Stimulated activated CD4-positive, alpha-beta T cell treated with anti-CD3 and anti-CD28 coated beads, Interleukin-1b, Interleukin-23, amount 100 ng/mL, for 1 hour (primary cell): ENCODE data around the gene PDLIM4.

ENCODE experiments used
- DNase-seq, 2 donors: peaks; one replicate each; pipeline ENCODE4 v3.0.0-alpha.2; 2020; ENCODE audit warnings: low read depth in 2 of 2

The PDLIM4 gene

DNA sequence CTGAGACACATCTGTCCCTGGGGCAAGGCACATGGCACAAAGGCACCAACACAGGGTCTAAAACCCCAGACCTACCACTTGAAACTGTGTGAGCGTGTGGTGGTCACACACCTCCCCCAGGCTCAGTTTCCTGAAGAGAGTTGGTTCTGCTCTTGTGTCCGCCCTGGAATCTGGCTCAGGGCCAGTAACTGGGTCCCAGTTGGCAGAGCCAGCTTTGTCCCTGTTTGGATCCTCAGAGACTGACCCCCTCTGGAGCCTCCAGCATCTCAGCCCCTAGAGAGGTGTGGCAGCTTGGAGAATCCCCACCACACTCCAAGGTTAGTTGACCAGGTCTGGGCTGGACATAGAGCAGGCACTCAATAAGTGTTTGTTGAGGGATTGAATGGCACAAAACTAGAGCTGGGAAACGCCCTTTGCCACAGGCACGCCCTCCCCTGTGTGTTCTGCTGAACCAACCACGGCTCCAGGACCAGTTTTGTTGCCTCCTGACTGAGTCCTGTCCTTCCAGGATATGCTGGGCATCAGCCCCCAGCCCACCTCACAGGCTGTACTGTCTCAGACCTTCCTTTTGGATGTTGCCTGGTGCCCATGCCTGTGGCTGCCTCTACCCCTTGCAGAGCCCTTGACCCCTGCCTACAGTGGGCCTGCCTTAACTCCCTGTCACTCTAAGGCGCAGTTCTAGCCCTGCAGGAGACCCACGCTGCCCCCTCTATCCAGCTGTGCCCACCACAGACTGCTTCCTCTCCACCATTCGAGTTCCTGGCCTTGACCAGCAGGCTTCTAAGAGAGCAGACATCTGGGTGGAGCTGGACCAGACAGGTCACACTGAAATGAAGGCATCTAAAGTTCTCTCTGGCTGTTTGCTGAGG lies 3.8 kb upstream of the PDLIM4 start:
- no peak for DNase-seq

DNA sequence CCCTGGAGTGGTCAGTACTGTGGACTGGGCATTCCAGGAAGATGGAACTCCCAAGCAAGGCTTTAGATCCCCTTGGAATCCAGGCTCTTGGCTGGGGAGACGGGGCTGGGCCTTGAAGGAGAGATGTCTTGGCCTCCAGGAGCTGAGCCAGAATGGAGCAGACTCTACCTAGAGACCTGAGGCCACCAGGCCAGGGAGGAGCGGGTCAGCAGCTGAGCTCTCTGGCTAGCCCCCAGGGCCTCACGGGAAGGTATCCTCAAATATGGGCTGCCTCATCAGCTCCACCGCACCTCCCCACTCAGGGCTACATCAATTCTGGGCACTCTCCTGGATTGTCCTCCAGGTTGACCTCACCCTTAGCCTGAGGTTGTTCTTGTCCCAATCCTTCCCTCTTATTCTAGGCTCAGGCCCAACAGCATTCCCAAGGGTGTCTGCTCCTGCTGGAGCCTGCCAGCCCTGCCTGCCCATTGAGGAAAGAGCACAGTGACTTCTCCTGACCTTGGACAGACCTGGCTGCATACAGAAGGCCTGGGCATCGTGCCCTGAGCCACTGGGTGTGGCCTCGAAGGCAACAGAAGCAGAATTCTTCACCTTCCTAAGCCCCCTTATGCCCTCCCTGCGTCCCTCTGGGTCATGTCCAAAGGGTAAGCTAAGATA lies 3.0 kb upstream of the PDLIM4 start:
- no peak for DNase-seq

DNA sequence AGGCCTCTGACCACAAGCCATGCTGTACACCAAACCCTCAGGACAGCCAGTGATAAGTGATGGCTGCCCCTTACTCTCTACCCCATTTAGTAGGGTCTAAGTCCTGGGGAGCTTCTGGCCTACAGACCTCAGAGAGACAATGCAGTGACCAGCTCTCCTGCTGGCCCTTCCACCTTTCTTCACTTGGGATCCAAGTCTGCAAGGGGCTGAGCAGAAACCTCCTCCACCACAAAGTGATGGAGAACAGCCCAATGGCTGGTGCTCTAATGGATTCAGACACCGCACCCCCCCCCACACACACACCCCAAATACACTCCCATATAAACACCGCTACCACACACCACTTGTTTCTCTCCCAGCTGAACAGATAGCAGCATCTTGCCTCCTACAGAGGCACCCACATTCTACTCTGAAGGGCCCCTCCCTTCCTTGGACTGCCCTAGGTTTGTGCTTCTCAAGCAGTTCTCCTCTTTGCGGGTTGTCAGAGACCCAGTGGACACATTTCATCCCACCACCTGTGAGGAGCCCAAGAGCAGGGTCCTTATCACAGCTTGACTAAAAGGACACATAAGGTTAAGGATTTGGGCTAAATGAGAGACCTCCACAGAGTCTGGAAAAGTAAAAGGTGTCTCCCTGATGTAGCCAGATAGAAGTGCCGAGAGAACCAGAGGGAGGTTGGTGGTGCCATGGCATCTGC lies 1.3 kb upstream of the PDLIM4 start:
- no peak for DNase-seq

DNA sequence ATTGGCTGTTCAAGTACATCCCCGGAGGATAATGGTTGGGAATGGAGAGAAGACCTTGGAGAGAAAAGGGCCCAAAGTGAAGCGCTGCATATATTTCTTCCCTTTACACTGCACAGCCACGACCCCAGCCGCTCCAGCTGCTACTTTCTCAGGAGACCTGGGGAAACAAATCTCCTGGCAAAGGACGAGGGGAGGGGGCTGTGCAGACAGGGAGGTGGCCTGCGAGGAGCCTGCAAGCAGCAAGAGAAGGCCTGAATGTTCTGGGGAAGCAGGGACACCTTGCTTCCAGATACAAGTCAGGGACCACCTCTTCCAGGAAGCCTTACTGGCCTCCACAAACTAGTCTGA lies 739 bp upstream of the PDLIM4 start:
- DNase-seq, result no peak

DNA sequence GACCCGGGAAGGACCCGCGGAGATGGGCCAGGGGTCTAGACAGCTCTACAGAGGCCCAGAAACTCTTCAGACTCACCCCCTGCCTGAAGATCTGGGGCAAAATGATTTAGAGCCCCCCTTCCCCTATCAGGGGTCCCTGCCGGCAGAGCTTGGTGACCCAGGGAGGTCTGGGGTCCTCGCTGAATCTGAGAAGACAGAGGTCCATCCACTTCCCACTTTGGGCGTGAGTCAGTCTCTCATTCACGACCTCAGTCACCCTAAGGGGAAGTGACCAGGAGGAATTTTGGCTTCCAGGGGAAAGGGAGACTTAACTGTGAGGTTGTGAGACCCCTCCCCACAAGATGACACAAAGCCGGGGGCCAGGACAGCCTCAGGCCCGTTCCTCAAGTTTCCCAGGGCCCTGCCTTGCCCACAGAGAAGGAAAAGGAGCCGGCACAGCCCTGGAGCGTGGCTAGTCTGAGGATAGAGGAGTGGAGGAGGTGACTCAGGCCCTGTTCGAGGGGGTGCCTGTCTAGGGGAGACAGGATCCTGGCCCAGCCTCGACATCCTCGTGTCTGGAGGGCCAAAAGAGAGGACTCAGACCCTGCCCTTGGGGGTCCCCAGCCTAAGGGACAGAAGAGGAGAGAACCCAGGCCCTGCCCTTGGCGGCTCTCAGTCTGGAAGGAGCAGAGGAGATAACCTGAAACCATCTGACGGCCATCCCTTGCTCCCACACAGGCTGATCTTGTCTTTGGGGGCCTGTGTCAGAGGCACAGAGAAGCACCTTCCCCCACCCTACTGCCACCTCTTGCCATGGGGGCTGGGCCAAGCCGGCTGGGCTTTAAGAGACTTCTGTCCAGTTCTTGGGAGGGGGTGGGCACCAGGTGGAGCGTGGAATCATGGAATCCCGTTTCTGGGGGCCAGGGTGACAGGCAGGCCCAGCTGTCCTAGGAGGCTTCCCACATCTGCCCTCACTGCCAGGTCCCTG lies 889 bp downstream of the PDLIM4 start:
- no peak for DNase-seq

DNA sequence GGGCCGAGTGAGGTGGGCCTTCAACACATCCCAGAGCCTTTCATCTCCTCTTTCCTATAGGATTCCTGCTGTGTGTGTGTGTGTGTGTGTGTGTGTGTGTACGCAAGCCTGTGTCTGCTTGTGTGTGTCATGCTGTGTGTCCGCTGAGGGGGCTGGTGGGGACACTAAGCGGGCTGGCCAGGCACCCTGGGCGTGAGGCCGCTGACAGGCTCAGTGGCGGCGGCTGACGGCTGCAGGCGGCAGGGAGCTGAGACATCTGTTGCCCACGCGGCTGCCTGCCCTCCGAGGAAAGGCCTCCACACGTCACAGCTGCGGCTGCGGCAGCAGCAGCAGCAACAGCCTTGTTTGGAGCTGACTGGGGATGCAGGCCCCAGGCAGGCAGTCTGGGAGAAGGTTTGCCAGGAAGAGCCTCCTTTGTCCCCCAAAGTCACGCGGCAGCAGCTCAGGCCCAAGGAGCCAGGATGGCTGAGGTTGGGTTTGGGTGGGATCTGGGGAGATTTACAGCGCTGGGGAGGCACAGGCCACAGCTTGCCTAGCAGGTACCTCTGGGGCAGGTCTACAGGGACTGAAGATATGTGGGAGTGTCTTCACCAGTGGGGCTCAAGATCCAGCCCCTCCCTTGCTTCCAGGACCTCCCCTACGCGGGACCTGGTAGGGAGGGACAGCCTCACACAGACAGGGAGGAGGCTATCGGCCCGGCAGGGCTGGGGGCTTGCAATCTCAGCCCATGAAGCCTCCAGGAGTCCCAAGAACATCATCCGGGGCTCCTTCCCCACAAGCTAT lies 1.8 kb downstream of the PDLIM4 start:
- no peak for DNase-seq

DNA sequence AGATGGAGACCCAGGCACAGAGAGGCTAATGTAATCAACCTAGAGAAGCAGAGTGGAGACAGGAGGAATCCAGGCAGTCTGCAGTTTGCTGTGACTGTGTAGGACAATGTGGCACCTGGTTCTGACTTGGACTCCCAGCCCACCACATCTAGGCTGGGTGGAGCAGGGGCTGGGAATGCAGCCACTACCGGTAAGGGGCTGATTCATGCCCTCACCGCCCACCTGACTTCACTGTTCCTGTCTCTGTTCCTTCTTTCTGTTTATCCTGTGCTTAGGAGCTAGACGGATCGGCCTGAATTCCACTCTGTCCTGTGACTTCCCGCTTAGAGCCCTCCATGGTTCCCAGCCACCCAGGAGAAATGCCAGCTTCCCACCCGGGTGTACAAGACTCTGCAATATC lies 2.6 kb downstream of the PDLIM4 start:
- DNase-seq, result no peak

DNA sequence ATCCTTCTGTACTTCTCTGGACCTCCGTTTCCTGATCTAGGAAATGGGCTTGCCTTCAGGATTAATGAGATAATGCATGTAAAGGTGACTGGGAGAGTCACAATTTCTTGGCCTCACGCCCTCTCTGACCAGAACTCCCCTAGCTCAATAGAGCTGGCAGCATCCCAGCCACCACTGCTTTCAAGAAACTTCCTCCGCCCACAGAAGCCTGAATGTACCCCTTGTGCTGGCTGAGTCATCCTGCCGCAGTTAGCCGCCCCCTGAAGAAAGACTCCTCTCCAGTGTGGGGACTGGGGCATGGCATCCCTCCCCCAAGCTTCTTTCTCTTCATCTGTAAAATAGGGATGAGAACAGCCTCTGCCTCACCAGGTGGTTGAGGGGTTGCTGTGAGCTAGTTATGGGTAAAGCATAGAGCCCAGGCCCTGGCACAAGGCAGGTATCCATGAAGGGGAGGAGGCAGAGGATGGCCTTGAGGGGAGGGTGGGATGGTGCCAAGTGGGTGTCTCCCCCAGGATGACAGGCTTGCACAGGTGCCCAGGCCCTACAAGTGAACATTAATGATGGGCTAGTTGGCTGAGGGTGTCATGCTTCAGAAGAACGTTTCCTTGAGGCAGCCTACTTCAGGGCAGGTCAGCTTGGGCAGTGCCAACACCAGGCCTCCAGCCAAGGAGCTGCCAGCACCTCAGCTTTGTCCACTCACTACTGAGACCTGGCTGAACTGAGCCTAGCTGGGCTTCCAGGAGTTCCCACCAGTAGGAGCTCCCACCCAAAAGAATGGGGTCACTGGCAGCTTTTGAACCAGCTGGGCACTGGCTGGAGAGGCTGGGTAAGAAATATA lies 3.4 kb downstream of the PDLIM4 start:
- peak in 1 of 2 donors; percentile 18 for DNase-seq

DNA sequence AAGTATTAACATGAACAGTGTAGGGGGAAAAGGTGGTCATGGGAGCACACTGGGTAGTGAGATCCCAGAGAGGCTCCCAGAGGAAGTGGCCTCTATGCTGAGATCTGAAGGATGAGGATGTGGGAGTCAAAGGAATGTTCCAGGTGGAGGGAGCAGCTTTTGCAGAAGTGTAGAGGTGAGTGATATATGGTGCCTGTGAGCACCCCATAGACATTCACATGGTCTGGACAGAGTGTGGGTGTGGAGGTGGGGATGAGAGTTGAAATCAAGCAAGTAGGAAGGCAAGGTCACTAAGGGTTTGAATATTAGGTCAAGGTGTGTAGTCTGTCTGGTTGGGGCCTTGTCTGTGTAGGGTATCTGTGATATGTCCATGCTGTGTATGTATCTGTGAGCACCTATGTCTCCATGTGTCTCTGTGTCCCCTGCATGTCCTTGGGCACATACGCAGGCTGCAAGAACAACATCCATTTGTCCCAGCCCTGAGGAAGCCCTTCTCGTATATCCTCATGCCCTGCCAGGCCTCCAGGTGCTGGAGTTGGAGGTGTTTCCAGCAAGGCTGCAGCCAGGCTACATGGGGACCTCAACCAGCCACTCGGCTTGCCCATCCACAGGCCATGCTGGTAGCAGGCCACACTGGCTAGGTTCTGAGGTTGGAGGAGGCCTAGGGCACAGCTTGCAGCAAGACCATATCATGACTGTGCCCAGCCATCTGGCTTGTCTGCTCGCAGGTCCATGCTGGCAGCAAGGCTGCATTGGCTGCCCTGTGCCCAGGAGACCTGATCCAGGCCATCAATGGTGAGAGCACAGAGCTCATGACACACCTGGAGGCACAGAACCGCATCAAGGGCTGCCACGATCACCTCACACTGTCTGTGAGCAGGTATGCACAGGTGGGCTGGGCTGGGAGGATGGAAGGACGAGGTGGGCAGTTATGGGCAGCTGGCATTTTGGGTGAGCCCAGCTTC lies 4.7 kb downstream of the PDLIM4 start:
- no peak for DNase-seq

DNA sequence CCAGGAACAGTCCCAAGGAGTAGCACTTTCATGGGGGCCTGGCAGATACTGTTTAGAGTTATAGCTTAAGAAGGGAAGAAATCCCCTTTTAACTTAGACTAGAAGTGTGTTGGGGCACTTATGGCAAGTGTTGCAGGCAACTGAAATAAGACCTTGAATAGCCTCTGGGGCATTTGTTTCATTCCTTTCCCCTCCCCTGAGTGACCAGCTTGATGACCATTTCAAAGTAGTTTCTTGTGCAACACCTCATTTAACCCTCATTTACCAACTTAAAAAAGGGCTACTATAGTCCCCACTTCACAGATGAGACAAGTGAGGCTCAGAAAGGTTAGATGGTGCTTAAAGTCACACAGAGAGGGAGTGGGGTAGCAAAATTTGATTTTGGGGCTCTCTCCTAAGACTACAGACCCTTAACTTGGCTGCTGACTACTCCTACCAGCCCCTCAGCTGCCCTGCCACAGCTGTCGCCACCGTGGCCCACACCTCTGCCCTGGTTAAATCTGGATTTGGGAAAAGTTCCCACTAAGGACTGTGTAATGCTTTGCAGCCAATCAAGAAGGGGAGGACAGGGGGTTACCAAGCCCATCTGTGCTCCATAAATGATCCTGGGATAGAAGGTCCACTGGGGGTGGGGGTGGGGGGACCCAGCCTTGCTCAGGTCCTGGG lies 5.5 kb downstream of the PDLIM4 start:
- no peak for DNase-seq

DNA sequence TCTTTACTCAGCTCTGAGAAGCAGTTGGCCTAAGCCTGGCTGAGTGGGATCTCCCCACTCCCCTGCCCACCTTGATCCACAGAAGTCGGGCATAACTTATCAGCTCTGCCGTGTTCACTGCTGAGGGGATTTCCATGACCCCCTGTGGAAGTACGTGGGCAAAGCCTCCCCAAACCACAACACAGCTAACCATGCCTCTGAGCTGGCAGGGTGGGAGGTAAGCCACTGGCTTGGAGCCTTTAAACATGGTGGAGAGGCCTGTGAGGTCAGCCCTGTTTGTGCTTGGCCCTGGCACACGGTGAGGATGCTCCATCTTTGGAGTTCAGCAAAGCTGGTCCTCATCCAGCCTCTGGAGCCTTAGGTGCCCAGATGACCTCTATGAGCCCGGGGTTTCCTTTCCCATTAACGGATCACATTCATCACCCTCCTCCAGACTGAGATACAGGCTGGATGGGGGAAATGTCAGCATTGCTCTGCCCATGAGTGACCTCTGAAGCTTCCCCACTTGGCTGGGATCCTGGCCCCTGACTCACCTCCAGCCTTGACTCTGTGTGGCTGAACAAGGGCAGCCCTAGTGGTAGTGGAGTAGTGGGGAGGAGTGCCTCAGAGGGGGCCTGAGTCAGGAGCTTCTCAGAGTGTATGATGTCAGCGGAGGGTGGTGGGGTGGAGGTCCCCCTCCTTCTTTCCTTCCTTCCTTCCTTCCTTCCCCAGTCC lies 6.2 kb downstream of the PDLIM4 start:
- DNase-seq, result no peak

DNA sequence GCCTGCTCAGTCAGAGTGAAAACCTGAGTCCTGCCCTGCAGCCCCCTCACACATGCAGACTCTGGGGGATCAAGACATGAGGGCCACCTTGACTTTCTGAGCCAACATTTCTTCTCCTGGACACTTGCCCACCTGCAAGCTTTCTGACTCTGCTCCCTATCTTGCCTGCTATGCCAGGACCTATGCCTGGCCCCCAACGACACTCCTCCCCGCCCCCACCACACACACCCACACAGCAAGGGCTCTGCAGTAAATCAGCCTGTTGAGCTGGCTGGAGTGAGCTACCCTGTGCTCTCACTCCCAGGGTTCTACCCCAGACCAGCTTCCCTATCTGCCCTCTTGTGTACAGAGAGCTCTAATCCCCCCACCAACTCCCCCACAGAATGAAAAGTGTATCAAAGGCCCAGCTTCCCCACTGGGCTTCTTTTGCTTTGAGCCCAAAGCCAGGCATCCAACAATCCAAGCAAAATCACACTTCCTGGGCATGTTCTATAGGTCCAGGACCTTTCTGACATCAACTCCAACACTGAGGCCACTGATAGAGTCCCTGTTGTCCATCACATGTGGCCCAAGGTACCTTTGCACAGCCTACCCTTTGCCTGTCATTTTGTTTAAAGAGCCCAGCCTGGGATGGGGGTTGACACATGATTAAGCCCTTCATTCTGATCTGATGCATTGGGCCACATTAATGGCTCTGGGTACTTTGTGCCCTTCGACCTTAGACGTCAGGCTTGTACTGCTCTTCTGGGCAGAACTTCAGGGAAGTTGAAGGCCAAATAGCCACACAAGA lies 7.2 kb downstream of the PDLIM4 start:
- DNase-seq, result no peak

DNA sequence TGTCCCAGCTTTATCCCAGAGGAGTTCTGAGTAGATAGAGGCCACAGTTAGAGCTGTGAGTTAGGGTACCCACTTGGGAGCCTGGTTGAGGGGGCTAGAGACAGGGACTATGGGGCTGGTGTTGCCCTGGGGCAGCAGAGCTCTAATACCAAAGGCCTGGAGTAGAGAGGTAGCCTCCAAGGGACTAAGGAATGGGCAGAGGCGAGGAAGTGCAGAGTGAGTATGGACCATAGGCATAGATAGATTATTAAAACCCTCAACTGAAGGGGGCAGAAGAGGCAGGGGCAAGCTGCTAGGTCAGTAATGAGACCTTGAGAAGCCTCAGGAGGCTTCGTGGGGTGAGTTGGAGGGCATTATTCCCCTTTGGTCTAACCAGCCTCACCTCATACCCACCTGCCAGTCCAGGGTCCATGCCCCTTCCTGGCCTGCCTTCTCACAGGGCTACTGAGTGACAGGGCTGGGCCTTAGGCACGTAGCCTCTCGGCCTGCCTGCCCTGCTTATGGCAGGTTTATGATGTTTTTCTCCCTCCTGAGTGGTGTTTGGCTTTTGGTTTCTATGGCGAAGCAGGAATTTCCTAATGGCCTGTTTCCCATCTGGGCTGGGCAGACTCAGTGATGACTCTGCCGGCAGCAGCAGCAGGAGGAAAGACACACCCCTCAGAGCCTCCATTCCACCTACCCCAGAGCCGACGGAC lies 8.0 kb downstream of the PDLIM4 start:
- no peak for DNase-seq

DNA sequence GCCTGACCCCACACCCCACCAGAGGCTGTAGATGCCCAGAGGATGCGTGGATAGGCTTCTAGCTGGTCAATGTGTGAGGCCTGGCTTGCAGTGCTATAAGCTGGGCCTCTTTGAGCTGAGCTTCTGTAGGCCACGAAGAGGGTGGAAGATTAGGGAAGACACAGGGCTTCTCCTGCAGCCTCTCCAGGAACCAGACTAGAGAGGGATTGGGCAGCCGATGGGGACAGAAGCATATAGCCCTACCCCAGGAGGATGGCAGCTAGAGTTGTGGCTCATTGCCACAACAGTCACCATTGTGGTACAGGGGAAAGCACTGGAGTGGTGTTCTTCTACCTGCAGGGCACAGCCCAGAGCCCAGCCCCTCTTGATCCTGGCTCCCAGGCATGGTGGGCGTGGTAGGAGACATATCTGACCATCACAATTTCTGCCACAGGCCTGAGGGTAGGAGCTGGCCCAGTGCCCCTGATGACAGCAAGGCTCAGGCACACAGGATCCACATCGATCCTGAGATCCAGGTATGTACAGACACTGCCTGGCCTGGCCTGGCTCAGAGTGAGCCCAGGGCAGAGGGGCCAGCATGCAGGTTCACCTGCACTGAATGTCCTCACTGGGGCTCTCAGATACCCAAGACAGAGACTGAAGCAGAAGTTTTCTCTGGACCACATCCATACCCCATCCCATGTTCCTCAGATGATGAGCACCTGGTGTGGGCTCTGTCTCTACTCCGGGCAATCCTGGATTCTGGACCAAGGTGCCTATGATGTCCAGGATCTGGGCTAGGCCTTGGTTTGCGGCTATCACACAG lies 8.7 kb downstream of the PDLIM4 start:
- DNase-seq, result no peak

DNA sequence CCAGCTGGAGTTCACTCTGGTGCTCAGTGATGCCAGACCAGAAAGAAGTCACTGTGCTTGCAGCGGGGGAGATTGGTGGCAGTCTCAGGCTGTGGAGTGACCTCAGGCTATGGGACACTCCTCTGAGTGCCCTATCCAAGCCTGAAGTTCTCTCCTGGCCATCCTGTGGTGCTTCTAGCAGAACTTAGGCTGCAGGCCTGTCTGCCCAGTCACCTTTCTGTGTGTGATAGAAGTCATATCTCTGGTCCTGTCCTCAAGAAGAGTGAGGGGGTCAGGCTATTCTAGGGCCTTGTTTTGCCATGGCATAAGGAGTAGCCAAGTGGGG lies 9.3 kb downstream of the PDLIM4 start:
- no peak for DNase-seq
